ENCODE data around the gene RAPGEF5. TPM values are rescaled to one million over a fixed set of nuclear protein-coding genes. Genes with fewer than 3 reads are reported as not detected.

The RAPGEF5 gene
- total and polyA plus RNA-seq, 10 of the 15 experiments (the other 5 are each of a cell fraction or from before 2014, with no cell fraction given): 0.38 to 4.0 (median 1.6) TPM; not detected in 1

- TF ChIP-seq TCF7 (IDR thresholded peaks at IDR 0.05; ENCODE audit: borderline replicate concordance) (no peak), RCOR1 (conservative IDR thresholded peaks at IDR 0.05; ENCODE audit: low read depth, low read length) (no peak), FOXK2 (IDR thresholded peaks at IDR 0.05) (no peak), IKZF2 (IDR thresholded peaks at IDR 0.05) (no peak)
- TF ChIP-seq, protein P1, sequence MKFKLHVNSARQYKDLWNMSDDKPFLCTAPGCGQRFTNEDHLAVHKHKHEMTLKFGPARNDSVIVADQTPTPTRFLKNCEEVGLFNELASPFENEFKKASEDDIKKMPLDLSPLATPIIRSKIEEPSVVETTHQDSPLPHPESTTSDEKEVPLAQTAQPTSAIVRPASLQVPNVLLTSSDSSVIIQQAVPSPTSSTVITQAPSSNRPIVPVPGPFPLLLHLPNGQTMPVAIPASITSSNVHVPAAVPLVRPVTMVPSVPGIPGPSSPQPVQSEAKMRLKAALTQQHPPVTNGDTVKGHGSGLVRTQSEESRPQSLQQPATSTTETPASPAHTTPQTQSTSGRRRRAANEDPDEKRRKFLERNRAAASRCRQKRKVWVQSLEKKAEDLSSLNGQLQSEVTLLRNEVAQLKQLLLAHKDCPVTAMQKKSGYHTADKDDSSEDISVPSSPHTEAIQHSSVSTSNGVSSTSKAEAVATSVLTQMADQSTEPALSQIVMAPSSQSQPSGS (IDR thresholded peaks at IDR 0.05; ENCODE audit: low read length): no peak
Observed at GRCh38 chr7:22406715-22407114, 49.8 kb upstream of the RAPGEF5 start (continued).

DNA sequence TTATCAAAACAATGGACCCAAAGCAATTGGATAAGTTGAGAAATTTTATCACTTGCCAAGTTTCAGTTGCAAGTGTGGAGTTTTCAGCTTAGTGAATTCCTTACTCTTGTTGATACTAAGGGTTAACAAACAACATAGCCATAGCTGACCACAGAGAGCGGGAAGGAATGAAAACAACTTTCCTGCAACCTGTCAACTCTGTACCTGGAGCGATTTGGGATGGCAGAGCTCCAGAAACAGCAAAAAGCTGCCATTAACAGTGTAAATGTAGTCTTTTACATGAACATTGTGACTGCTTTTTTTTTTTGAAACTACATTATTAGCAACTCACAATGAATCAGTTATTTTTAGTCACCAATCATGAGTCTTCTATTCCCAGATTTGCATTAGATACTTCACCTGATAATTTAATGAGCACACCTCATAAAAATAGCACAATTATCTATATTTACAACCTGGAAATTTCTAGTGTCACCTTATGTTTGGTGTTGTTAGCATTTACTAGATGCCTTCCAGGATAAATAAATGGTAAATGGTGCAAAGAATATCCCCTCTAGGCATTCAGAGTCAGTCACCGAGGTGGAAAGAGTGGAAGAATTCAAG, 47.6 kb upstream of the RAPGEF5 start:
- CTCF ChIA-PET: no interaction called here
- POLR2A ChIA-PET: no interaction called here

More for the DNA sequence above, 47.6 kb upstream of the RAPGEF5 start:
- Histone ChIP-seq H3K27me3 (replicated peaks in 1 of 2; ENCODE audit: control insufficient read depth in 2 of 2, insufficient read depth in 2 of 2, low read length in 1 of 2) (no peaks in the 10 kb centered on the region; a peak in 1 of 4 replicates), H3K9ac (ENCODE audit: control insufficient read depth, insufficient read depth, low read length) (no peak overlapping the region), H3K4me3 (no peak overlapping the region), H3K4me2 (ENCODE audit: control insufficient read depth, insufficient read depth) (no peak overlapping the region), H2AFZ (ENCODE audit: control insufficient read depth, low read depth, low read length) (no peak overlapping the region), H3K9me3 (replicated peaks; ENCODE audit: control insufficient read depth, insufficient read depth, low read length) (no peaks in the 10 kb centered on the region; the same call in 2 of the 3 replicates), H4K20me1 (ENCODE audit: control insufficient read depth, insufficient read depth) (no peaks in the 10 kb centered on the region), H3K27ac (ENCODE audit: control insufficient read depth, insufficient read depth) (no peak overlapping the region), H3K36me3 (ENCODE audit: control insufficient read depth in 2 of 2, insufficient read depth in 2 of 2, low read length in 1 of 2) (no peaks in the 10 kb centered on the region), H3K4me1 (ENCODE audit: control insufficient read depth, insufficient read depth, low read length) (peaks cover 17% of the 10 kb centered on the region), H3K79me2 (ENCODE audit: control insufficient read depth, insufficient read depth, low read length) (no peaks in the 10 kb centered on the region)
- in situ Hi-C loops (cut with MboI): no loop called here
- RAD21 ChIA-PET (ENCODE audit: unreplicated experiment): no interaction called here
- SMC1A ChIA-PET (ENCODE audit: uncharacterized antibody, unreplicated experiment): no interaction called here
- no TSS peak for BruUV-seq (replicated peaks)
- DNase-seq (ENCODE audit: low read depth, low spot score): no peak
- TF ChIP-seq TCF3 (IDR thresholded peaks at IDR 0.05; ENCODE audit: borderline replicate concordance, insufficient read depth, low read depth, low read length): no peak
- no peak for TF ChIP-seq MEF2A (IDR thresholded peaks at IDR 0.05; ENCODE audit: insufficient read depth, low read depth, low read length)
- TF ChIP-seq PAX8 (IDR thresholded peaks at IDR 0.05): no peak
- TF ChIP-seq ZNF24 (IDR thresholded peaks at IDR 0.05): no peak
- no peak for TF ChIP-seq RBBP5 (conservative IDR thresholded peaks at IDR 0.05)
- TF ChIP-seq, protein P2, sequence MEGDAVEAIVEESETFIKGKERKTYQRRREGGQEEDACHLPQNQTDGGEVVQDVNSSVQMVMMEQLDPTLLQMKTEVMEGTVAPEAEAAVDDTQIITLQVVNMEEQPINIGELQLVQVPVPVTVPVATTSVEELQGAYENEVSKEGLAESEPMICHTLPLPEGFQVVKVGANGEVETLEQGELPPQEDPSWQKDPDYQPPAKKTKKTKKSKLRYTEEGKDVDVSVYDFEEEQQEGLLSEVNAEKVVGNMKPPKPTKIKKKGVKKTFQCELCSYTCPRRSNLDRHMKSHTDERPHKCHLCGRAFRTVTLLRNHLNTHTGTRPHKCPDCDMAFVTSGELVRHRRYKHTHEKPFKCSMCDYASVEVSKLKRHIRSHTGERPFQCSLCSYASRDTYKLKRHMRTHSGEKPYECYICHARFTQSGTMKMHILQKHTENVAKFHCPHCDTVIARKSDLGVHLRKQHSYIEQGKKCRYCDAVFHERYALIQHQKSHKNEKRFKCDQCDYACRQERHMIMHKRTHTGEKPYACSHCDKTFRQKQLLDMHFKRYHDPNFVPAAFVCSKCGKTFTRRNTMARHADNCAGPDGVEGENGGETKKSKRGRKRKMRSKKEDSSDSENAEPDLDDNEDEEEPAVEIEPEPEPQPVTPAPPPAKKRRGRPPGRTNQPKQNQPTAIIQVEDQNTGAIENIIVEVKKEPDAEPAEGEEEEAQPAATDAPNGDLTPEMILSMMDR (IDR thresholded peaks at IDR 0.05 in 2 of 3, conservative IDR thresholded peaks at IDR 0.05 in 1 of 3; ENCODE audit: control insufficient read depth in 2 of 3, extremely low read depth in 1 of 3, insufficient read depth in 1 of 3, low read depth in 3 of 3, low read length in 3 of 3): no peak
- no peak for TF ChIP-seq ZNF274 (IDR thresholded peaks at IDR 0.05; ENCODE audit: insufficient read depth, insufficient read length)
- no peak for TF ChIP-seq ZSCAN29 (IDR thresholded peaks at IDR 0.05)
- TF ChIP-seq CREM (IDR thresholded peaks at IDR 0.05; ENCODE audit: low read depth): no peak
- no peak for TF ChIP-seq SRF (IDR thresholded peaks at IDR 0.05; ENCODE audit: low read depth in 2 of 2, low read length in 2 of 2)
- no peak for TF ChIP-seq CHD4 (IDR thresholded peaks at IDR 0.05)
- TF ChIP-seq PAX5 (IDR thresholded peaks at IDR 0.05; ENCODE audit: borderline replicate concordance, low read depth, low read length): no peak
- no peak for TF ChIP-seq RB1 (IDR thresholded peaks at IDR 0.05; ENCODE audit: borderline replicate concordance)
- FAIRE-seq: no peak
- ATAC-seq: no peak
- 37% methylated on average over 3 of the region's 3 CpGs for WGBS (ENCODE audit: insufficient coverage, insufficient replicate concordance, low lambda C conversion rate, missing lambda C conversion rate)
- intact Hi-C loops (cut with micrococcal nuclease; ENCODE audit: unreplicated experiment): loop anchor here (5.0 kb wide), 1 partner anchor 43 kb away; no protein-coding TSS in a partner anchor

Data from GM12878 (cell line).